ENCODE measurements around the gene TTC39B.

The TTC39B gene

GRCh38 chr9:15137658-15138356 lies 169.2 kb downstream of the TTC39B start:
- Histone ChIP-seq H3K4me1 (ENCODE audit: insufficient read depth, low read length, severe bottlenecking) (peaks cover 6% of the 10 kb centered on the region), H2AFZ (ENCODE audit: low read length) (no peak overlapping the region), H3K36me3 (ENCODE audit: insufficient read depth, low read length) (no peaks in the 10 kb centered on the region), H3K27ac (ENCODE audit: low read depth, low read length, poor library complexity, severe bottlenecking) (no peak overlapping the region), H3K9ac (ENCODE audit: low read length) (no peak overlapping the region), H3K27me3 (ENCODE audit: insufficient read depth, low read length) (no peaks in the 10 kb centered on the region), H3K4me2 (ENCODE audit: low read length) (no peak overlapping the region), H4K20me1 (ENCODE audit: insufficient read depth, low read length) (no peaks in the 10 kb centered on the region), H3K9me2 (ENCODE audit: low read depth, low read length) (no peaks in the 10 kb centered on the region), H3K79me2 (ENCODE audit: insufficient read depth, low read length) (no peaks in the 10 kb centered on the region), H3K4me3 (ENCODE audit: low read depth, low read length, poor library complexity, severe bottlenecking) (no peak overlapping the region), H3K9me3 (ENCODE audit: low read length) (no peaks in the 10 kb centered on the region), H3F3A (ENCODE audit: insufficient read depth, low read length) (no peaks in the 10 kb centered on the region)
- TF ChIP-seq CTCF (IDR thresholded peaks at IDR 0.05; ENCODE audit: low read length) (no peak), EZH2 (IDR thresholded peaks at IDR 0.05; ENCODE audit: borderline replicate concordance, low read length) (no peak)

GRCh38 chr9:15137089-15137488 lies 169.9 kb downstream of the TTC39B start:
- TF ChIP-seq EZH2 (IDR thresholded peaks at IDR 0.05; ENCODE audit: borderline replicate concordance, low read length): no peak
- TF ChIP-seq CTCF (IDR thresholded peaks at IDR 0.05; ENCODE audit: low read length): no peak
- peaks cover 6% of the 10 kb centered on the region for H3K4me1 ChIP-seq (ENCODE audit: insufficient read depth, low read length, severe bottlenecking)
- H3K9me2 ChIP-seq (ENCODE audit: low read depth, low read length): no peaks in the 10 kb centered on the region
- no peak overlapping the region for H3K4me2 ChIP-seq (ENCODE audit: low read length)
- no peak overlapping the region for H3K9ac ChIP-seq (ENCODE audit: low read length)
- H3K27ac ChIP-seq (ENCODE audit: low read depth, low read length, poor library complexity, severe bottlenecking): no peak overlapping the region
- no peaks in the 10 kb centered on the region for H4K20me1 ChIP-seq (ENCODE audit: insufficient read depth, low read length)
- H3K9me3 ChIP-seq (ENCODE audit: low read length): no peaks in the 10 kb centered on the region
- no peaks in the 10 kb centered on the region for H3K36me3 ChIP-seq (ENCODE audit: insufficient read depth, low read length)
- H3K4me3 ChIP-seq (ENCODE audit: low read depth, low read length, poor library complexity, severe bottlenecking): no peak overlapping the region
- no peaks in the 10 kb centered on the region for H3K79me2 ChIP-seq (ENCODE audit: insufficient read depth, low read length)
- no peaks in the 10 kb centered on the region for H3K27me3 ChIP-seq (ENCODE audit: insufficient read depth, low read length)
- no peak overlapping the region for H2AFZ ChIP-seq (ENCODE audit: low read length)
- no peaks in the 10 kb centered on the region for H3F3A ChIP-seq (ENCODE audit: insufficient read depth, low read length)

- H3F3A ChIP-seq (ENCODE audit: insufficient read depth, low read length): no peaks in the 10 kb centered on the region
- H3K36me3 ChIP-seq (ENCODE audit: insufficient read depth, low read length): no peaks in the 10 kb centered on the region
- H3K9me2 ChIP-seq (ENCODE audit: low read depth, low read length): no peaks in the 10 kb centered on the region
- no peaks in the 10 kb centered on the region for H4K20me1 ChIP-seq (ENCODE audit: insufficient read depth, low read length)
- H3K27ac ChIP-seq (ENCODE audit: low read depth, low read length, poor library complexity, severe bottlenecking): no peak overlapping the region
- H3K9ac ChIP-seq (ENCODE audit: low read length): no peak overlapping the region
- no peak overlapping the region for H3K4me2 ChIP-seq (ENCODE audit: low read length)
- peaks cover 6% of the 10 kb centered on the region for H3K4me1 ChIP-seq (ENCODE audit: insufficient read depth, low read length, severe bottlenecking)
- no peaks in the 10 kb centered on the region for H3K9me3 ChIP-seq (ENCODE audit: low read length)
- H3K79me2 ChIP-seq (ENCODE audit: insufficient read depth, low read length): no peaks in the 10 kb centered on the region
- TF ChIP-seq EZH2 (IDR thresholded peaks at IDR 0.05; ENCODE audit: borderline replicate concordance, low read length) (no peak), CTCF (IDR thresholded peaks at IDR 0.05; ENCODE audit: low read length) (no peak)
- no peaks in the 10 kb centered on the region for H3K27me3 ChIP-seq (ENCODE audit: insufficient read depth, low read length)
- no peak overlapping the region for H2AFZ ChIP-seq (ENCODE audit: low read length)
- H3K4me3 ChIP-seq (ENCODE audit: low read depth, low read length, poor library complexity, severe bottlenecking): no peak overlapping the region
These were observed 170.4 kb downstream of the TTC39B start for GRCh38 chr9:15136646-15137045.

All from OCI-LY1 (cell line).